RWPE2 (cell line): ENCODE results near the gene ZDHHC16.

Source experiments
- ATAC-seq: fragments of 200-7000 bp; cut with Tn5 transposase; 3 replicates; pipeline ENCODE4 v1.9.1; 2021; ENCODE audit warnings: low read depth
- DNase-seq: peaks from one replicate; pipeline ENCODE4 v3.0.0-alpha.2; 2020; ENCODE audit warnings: low spot score
- H3K27ac ChIP-seq: fragments of 450-650 bp; 2 replicates; pipeline ENCODE4 v1.5.1; 2017; ENCODE audit warnings: mild to moderate bottlenecking; ENCODE audit not compliant: poor library complexity, severe bottlenecking
- H3K27me3 ChIP-seq: fragments of 250-450 bp; sonication (Bioruptor Pico); 2 replicates; pipeline ENCODE4 v1.5.1; 2021; ENCODE audit warnings: mild to moderate bottlenecking, moderate library complexity; ENCODE audit not compliant: insufficient read depth, poor library complexity, severe bottlenecking
- H3K36me3 ChIP-seq: fragments of 250-450 bp; sonication (Bioruptor Pico); 2 replicates; pipeline ENCODE4 v1.5.1; 2020; ENCODE audit warnings: low read depth, mild to moderate bottlenecking, moderate library complexity
- H3K4me1 ChIP-seq: fragments of 250-450 bp; sonication (Bioruptor Pico); 2 replicates; pipeline ENCODE4 v1.5.1; 2021; ENCODE audit warnings: mild to moderate bottlenecking, moderate library complexity; ENCODE audit not compliant: insufficient read depth, poor library complexity, severe bottlenecking
- H3K4me3 ChIP-seq: fragments of 250-450 bp; sonication (Bioruptor Pico); 2 replicates; pipeline ENCODE4 v1.5.1; 2021; ENCODE audit warnings: mild to moderate bottlenecking, moderate library complexity; ENCODE audit not compliant: severe bottlenecking
- H3K9me3 ChIP-seq: fragments of 250-450 bp; sonication (Bioruptor Pico); 2 replicates; pipeline ENCODE4 v1.5.1; 2021; ENCODE audit warnings: mild to moderate bottlenecking, moderate library complexity; ENCODE audit not compliant: severe bottlenecking
- TF ChIP-seq, protein P1 (sequence below): fragments of 450-650 bp; IDR thresholded peaks from one replicate; pipeline ENCODE4 v1.5.1; 2017; ENCODE audit warnings: mild to moderate bottlenecking, moderate library complexity; ENCODE audit not compliant: poor library complexity, severe bottlenecking

The ZDHHC16 gene

DNA sequence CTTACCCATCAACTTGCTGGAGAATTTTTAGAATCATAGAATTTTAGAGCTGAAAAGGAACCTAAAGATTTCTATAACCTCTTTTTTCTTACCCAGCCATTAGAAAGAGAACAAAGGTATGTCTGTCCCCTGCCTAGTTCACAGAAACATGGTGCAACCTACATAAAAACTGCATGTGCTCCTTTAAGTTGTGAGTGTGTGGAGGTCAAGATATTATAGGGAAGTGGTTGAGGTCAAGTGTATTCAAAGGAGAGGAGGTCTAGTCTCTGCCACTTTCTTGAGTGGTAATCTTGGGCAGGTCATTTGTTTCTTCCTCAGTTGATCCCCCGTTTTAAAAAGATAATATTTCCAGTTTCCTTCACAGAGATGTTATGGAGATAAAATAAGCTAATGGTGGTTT is 59.2 kb downstream of the ZDHHC16 start:
- no peaks in the 10 kb centered on the region for H3K27me3 ChIP-seq
- H3K4me1 ChIP-seq = peaks cover 3% of the 10 kb centered on the region
- H3K9me3 ChIP-seq = no peaks in the 10 kb centered on the region
- H3K36me3 ChIP-seq = no peaks in the 10 kb centered on the region
- H3K4me3 ChIP-seq = no peak overlapping the region
- no peak overlapping the region for H3K27ac ChIP-seq
- DNase-seq = no peak
- no peak for ATAC-seq
- TF ChIP-seq, protein P1, sequence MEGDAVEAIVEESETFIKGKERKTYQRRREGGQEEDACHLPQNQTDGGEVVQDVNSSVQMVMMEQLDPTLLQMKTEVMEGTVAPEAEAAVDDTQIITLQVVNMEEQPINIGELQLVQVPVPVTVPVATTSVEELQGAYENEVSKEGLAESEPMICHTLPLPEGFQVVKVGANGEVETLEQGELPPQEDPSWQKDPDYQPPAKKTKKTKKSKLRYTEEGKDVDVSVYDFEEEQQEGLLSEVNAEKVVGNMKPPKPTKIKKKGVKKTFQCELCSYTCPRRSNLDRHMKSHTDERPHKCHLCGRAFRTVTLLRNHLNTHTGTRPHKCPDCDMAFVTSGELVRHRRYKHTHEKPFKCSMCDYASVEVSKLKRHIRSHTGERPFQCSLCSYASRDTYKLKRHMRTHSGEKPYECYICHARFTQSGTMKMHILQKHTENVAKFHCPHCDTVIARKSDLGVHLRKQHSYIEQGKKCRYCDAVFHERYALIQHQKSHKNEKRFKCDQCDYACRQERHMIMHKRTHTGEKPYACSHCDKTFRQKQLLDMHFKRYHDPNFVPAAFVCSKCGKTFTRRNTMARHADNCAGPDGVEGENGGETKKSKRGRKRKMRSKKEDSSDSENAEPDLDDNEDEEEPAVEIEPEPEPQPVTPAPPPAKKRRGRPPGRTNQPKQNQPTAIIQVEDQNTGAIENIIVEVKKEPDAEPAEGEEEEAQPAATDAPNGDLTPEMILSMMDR = no peak

GRCh38 chr10:97506199-97506991 is 60.4 kb downstream of the ZDHHC16 start:
- DNase-seq = no peak
- TF ChIP-seq, protein P1 = no peak
- Histone ChIP-seq H3K27ac (no peak overlapping the region), H3K9me3 (no peaks in the 10 kb centered on the region), H3K27me3 (no peaks in the 10 kb centered on the region), H3K4me1 (no peaks in the 10 kb centered on the region), H3K4me3 (no peak overlapping the region), H3K36me3 (no peaks in the 10 kb centered on the region)
- ATAC-seq = no peak
